GM12878 (cell line): ENCODE measurements around the gene PTPN14. TPM values are rescaled to one million over a fixed set of nuclear protein-coding genes. Genes with fewer than 3 reads are reported as not detected.

Experiments used
- ATAC-seq: fragments of 200-7000 bp; cut with Tn5 transposase; 3 replicates; pipeline ENCODE4 v1.9.1; 2020; ENCODE audit warnings: mild to moderate bottlenecking, moderate library complexity
- BruUV-seq: library from RNA; stranded (reverse); fragments of 400-500 nt; replicated peaks from 2 replicates; lab custom pipeline; 2021; lab: Mats Ljungman, UMichigan
- CTCF ChIA-PET: fragments of 300-600 bp; sonication (Branson Sonifier 250); formaldehyde crosslinking; extraction: SDS; loops from one replicate; lab custom pipeline; 2021; ENCODE audit warnings: inconsistent platforms; lab: Yijun Ruan, JAX
- POLR2A ChIA-PET: fragments of 350-600 bp; formaldehyde crosslinking; extraction: SDS; loops from one replicate; lab custom pipeline; 2021; ENCODE audit warnings: inconsistent platforms; lab: Charles Lee
- RAD21 ChIA-PET: fragments of 300-600 bp; sonication (Branson Sonifier 250); formaldehyde crosslinking; loops from one replicate; lab custom pipeline; 2023; ENCODE audit warnings: antibody characterized with exemption; ENCODE audit not compliant: unreplicated experiment; lab: Charles Lee
- SMC1A ChIA-PET: fragments of 300-600 bp; sonication (Branson Sonifier 250); formaldehyde crosslinking; loops from one replicate; lab custom pipeline; 2023; ENCODE audit not compliant: unreplicated experiment, uncharacterized antibody; lab: Charles Lee
- DNase-seq: peaks from one replicate; pipeline ENCODE4 v3.0.0-alpha.2; 2011; ENCODE audit warnings: low read depth, low spot score
- FAIRE-seq: peaks from 3 replicates; lab custom pipeline; 2011; peaks lifted over from hg19 to GRCh38; lab: Jason Lieb, UNC
- H2AFZ ChIP-seq: 2 replicates; pipeline ENCODE4 v1.6.0; 2011; ENCODE audit warnings: low read depth, low read length, control low read depth; ENCODE audit not compliant: control insufficient read depth
- H3K27ac ChIP-seq: 2 replicates; pipeline ENCODE4 v1.5.1; 2011; ENCODE audit warnings: control low read depth; ENCODE audit not compliant: control insufficient read depth, insufficient read depth
- H3K27me3 ChIP-seq, 2 experiments: replicated peaks in 1 of 2; 2 replicates each; pipeline versions ENCODE4 v1.6.0 to v1.6.1; 2011; ENCODE audit warnings: low read length in 1 of 2; ENCODE audit not compliant: control insufficient read depth in 2 of 2, insufficient read depth in 2 of 2
- H3K36me3 ChIP-seq, 2 experiments: 2 replicates each; pipeline ENCODE4 v1.5.1; 2011; ENCODE audit warnings: low read length in 1 of 2; ENCODE audit not compliant: control insufficient read depth in 2 of 2, insufficient read depth in 2 of 2
- H3K4me1 ChIP-seq: 2 replicates; pipeline ENCODE4 v1.6.1; 2011; ENCODE audit warnings: mild to moderate bottlenecking, low read length, moderate library complexity, mixed read lengths; ENCODE audit not compliant: control insufficient read depth, insufficient read depth
- H3K4me2 ChIP-seq: 2 replicates; pipeline ENCODE4 v1.6.0; 2011; ENCODE audit warnings: control low read depth; ENCODE audit not compliant: control insufficient read depth, insufficient read depth
- H3K4me3 ChIP-seq: fragments of 200-600 bp; sonication (generic); 2 replicates; pipeline ENCODE4 v1.5.1; 2016
- H3K79me2 ChIP-seq: 2 replicates; pipeline ENCODE4 v1.6.0; 2011; ENCODE audit warnings: low read length; ENCODE audit not compliant: control insufficient read depth, insufficient read depth
- H3K9ac ChIP-seq: 2 replicates; pipeline ENCODE4 v1.8.0; 2011; ENCODE audit warnings: low read length, control low read depth, mixed read lengths; ENCODE audit not compliant: control insufficient read depth, insufficient read depth
- H3K9me3 ChIP-seq: replicated peaks from 3 replicates; pipeline ENCODE4 v1.5.1; 2011; ENCODE audit warnings: mild to moderate bottlenecking, low read length; ENCODE audit not compliant: control insufficient read depth, insufficient read depth
- H4K20me1 ChIP-seq: 2 replicates; pipeline ENCODE4 v1.6.0; 2011; ENCODE audit not compliant: control insufficient read depth, insufficient read depth
- BMI1 ChIP-seq: fragments of 450-650 bp; IDR thresholded peaks from 2 replicates; pipeline ENCODE4 v1.6.1; 2016; ENCODE audit warnings: mild to moderate bottlenecking, moderate library complexity, borderline replicate concordance
- CHD4 ChIP-seq: fragments of 200-600 bp; sonication (generic); IDR thresholded peaks from 2 replicates; pipeline ENCODE4 v1.6.1; 2016; ENCODE audit warnings: mild to moderate bottlenecking
- E4F1 ChIP-seq: fragments of 450-650 bp; IDR thresholded peaks from 2 replicates; pipeline ENCODE4 v1.6.1; 2018; ENCODE audit warnings: borderline replicate concordance, mild to moderate bottlenecking; ENCODE audit not compliant: partially characterized antibody
- HDAC2 ChIP-seq: fragments of 200-600 bp; sonication (generic); IDR thresholded peaks from 2 replicates; pipeline ENCODE4 v1.6.1; 2017
- NR2C2 ChIP-seq: IDR thresholded peaks from 2 replicates; pipeline ENCODE4 v1.6.1; 2011; ENCODE audit warnings: borderline replicate concordance, low read depth; ENCODE audit not compliant: control insufficient read depth, insufficient read length
- PAX8 ChIP-seq: fragments of 450-650 bp; IDR thresholded peaks from 2 replicates; pipeline ENCODE4 v1.6.1; 2017; ENCODE audit warnings: mild to moderate bottlenecking, moderate library complexity
- SPI1 ChIP-seq: IDR thresholded peaks from 2 replicates; pipeline ENCODE4 v1.6.1; 2011; ENCODE audit warnings: low read depth, mild to moderate bottlenecking, low read length, moderate library complexity, borderline replicate concordance; ENCODE audit not compliant: insufficient read depth
- STAT1 ChIP-seq: fragments of 450-650 bp; conservative IDR thresholded peaks from 2 replicates; pipeline ENCODE4 v1.6.1; 2014; ENCODE audit warnings: antibody characterized with exemption, mild to moderate bottlenecking
- ZSCAN29 ChIP-seq: fragments of 450-650 bp; IDR thresholded peaks from 2 replicates; pipeline ENCODE4 v1.6.1; 2017; ENCODE audit warnings: mild to moderate bottlenecking, moderate library complexity
- WGBS: methylation state at CpG from one replicate; pipeline ENCODE4 v1.1.6; 2016; ENCODE audit warnings: low lambda C conversion rate; ENCODE audit not compliant: insufficient replicate concordance, insufficient coverage; ENCODE audit errors: missing lambda C conversion rate; 5-methylcytosine and 5-hydroxymethylcytosine counted together
- in situ Hi-C: fragments of 300-500 bp; cut with MboI; formaldehyde crosslinking; loops from 9 replicates; pipeline ENCODE4 v1.14.3; 2018; ENCODE audit warnings: mixed read lengths
- intact Hi-C: fragments of 100-400 bp; cut with micrococcal nuclease; formaldehyde crosslinking; loops from one replicate; pipeline ENCODE4 v1.14.2; 2022; ENCODE audit not compliant: unreplicated experiment
- polyA plus RNA-seq, 11 experiments: library from polyadenylated mRNA; depleted of rRNA in 4 of 11; unstranded in 6 of 11; stranded (reverse) in 5 of 11; fragments of >200 nt; fragmentation: Nextera tagmentation in 4 of 11; fragmentation: Illumina TruSeq in 1 of 11; extraction: Ambion mirVana in 4 of 11; extraction: Trizol in 1 of 11; gene quantifications; 1 replicate in 1 of 11; 2 replicates in 10 of 11; pipeline versions ENCODE4 v1.2.1 to v1.2.3, GENCODE V29; 2011 to 2016; ENCODE audit warnings: inconsistent platforms in 2 of 11, missing spikeins in 2 of 11, low read depth in 1 of 11
- total RNA-seq, 4 experiments: library from RNA; depleted of rRNA in 3 of 4; stranded (reverse); fragments of >200 nt in 3 of 4; fragmentation: Illumina TruSeq in 1 of 4; extraction: Trizol in 1 of 4; gene quantifications; 2 replicates each; pipeline versions ENCODE4 v1.2.1 to v1.2.3, GENCODE V29; 2013 to 2021

The PTPN14 gene
- total and polyA plus RNA-seq, 10 of the 15 experiments (the other 5 are each of a cell fraction or from before 2014, with no cell fraction given), result 0.05 to 5.1 (median 0.44) TPM

- TF ChIP-seq PAX8 (no peak), STAT1 (no peak), ZSCAN29 (no peak)
- TF ChIP-seq, all 136 proteins: peak for 0
Observed at GRCh38 chr1:214372092-214372491, 179.3 kb downstream of the PTPN14 start (continued).

GRCh38 chr1:214370615-214371014, 180.8 kb downstream of the PTPN14 start:
- H2AFZ ChIP-seq, result no peak overlapping the region
- no peak overlapping the region for H3K4me2 ChIP-seq
- no peaks in the 10 kb centered on the region for H4K20me1 ChIP-seq
- RAD21 ChIA-PET, result no interaction called here
- no peak for FAIRE-seq
- no peaks in the 10 kb centered on the region for H3K4me1 ChIP-seq
- no peaks in the 10 kb centered on the region for H3K36me3 ChIP-seq
- TF ChIP-seq NR2C2, result no peak
- no peak for TF ChIP-seq CHD4
- TF ChIP-seq HDAC2, result no peak
- TF ChIP-seq BMI1, result no peak
- no peak for TF ChIP-seq E4F1
- TF ChIP-seq SPI1, result no peak
- POLR2A ChIA-PET, result no interaction called here
- SMC1A ChIA-PET, result interaction anchor here (1.1 to 1.4 kb wide), 2 partner anchors 10 to 215 kb away, joined by 3 to 6 read pairs; no protein-coding TSS in a partner anchor
- no peaks in the 10 kb centered on the region; a peak in 1 of 4 replicates for H3K27me3 ChIP-seq
- no peak for DNase-seq
- WGBS, result 49% methylated on average over 3 of the region's 3 CpGs
- H3K9ac ChIP-seq, result no peak overlapping the region
- CTCF ChIA-PET, result interaction anchor here (0.7 kb wide), 1 partner anchor 184 kb away, joined by 3 read pairs; no protein-coding TSS in a partner anchor
- no peak overlapping the region for H3K4me3 ChIP-seq
- no peaks in the 10 kb centered on the region for H3K9me3 ChIP-seq
- no peak for ATAC-seq
- no peaks in the 10 kb centered on the region for H3K79me2 ChIP-seq
- intact Hi-C loops (no loop called here), in situ Hi-C loops (no loop called here)
- no peak overlapping the region for H3K27ac ChIP-seq
- no TSS peak for BruUV-seq
